NB4 (cell line): ENCODE results near the gene MET.

Source experiments
- DNase-seq: peaks from one replicate; pipeline ENCODE4 v3.0.0; 2010; ENCODE audit warnings: low read depth
- H3K4me3 ChIP-seq: one replicate; pipeline ENCODE4 v1.5.1; 2011; ENCODE audit warnings: mild to moderate bottlenecking, low read depth, low read length, moderate library complexity
- MYC ChIP-seq: IDR thresholded peaks from 2 replicates; pipeline ENCODE4 v1.6.1; 2011; ENCODE audit warnings: low read depth, low read length
- POLR2A ChIP-seq: IDR thresholded peaks from 2 replicates; pipeline ENCODE4 v1.6.1; 2011; ENCODE audit warnings: mild to moderate bottlenecking; ENCODE audit not compliant: insufficient read length; ENCODE audit errors: extremely low read depth
- TF ChIP-seq, protein P1 (sequence below): IDR thresholded peaks from one replicate; pipeline ENCODE4 v1.5.1; 2012; ENCODE audit warnings: low read depth, low read length
- TF ChIP-seq, protein P2 (sequence below): IDR thresholded peaks from 2 replicates; pipeline ENCODE4 v1.6.1; 2011; ENCODE audit warnings: low read depth, low read length

Gene MET

DNA sequence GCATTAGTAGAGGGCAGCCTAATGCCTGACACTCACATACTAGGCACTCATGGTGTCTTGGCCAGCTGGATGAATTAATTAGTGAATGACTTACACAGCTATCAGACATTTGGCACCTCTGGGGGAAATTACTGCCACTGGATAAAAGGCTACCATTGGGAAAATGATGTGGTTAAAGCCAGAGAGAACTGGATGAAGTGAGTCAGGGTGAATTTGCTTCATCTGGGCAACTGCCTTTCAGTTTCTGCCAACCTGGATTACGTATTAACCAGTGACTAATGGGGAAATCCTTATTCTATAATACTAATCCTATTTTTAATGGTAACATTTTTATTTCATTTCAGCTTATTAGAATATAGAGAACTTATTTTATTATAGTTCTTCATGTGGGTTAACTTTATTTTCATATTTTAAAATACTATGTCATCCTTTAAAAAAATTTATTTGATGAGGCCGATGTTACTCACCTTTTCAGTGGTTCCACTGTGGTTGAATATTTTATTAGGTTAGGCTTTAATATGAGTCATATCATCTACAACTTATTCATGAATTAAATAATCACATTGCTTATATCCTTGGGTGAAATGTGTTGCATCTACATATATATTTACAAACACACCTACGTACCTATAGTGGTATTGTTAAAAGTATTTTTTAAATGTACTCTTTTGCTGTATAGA is 104.8 kb downstream of the MET start:
- DNase-seq = no peak
- no peak overlapping the region for H3K4me3 ChIP-seq
- TF ChIP-seq, protein P1, sequence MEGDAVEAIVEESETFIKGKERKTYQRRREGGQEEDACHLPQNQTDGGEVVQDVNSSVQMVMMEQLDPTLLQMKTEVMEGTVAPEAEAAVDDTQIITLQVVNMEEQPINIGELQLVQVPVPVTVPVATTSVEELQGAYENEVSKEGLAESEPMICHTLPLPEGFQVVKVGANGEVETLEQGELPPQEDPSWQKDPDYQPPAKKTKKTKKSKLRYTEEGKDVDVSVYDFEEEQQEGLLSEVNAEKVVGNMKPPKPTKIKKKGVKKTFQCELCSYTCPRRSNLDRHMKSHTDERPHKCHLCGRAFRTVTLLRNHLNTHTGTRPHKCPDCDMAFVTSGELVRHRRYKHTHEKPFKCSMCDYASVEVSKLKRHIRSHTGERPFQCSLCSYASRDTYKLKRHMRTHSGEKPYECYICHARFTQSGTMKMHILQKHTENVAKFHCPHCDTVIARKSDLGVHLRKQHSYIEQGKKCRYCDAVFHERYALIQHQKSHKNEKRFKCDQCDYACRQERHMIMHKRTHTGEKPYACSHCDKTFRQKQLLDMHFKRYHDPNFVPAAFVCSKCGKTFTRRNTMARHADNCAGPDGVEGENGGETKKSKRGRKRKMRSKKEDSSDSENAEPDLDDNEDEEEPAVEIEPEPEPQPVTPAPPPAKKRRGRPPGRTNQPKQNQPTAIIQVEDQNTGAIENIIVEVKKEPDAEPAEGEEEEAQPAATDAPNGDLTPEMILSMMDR = no peak
- TF ChIP-seq, protein P2, sequence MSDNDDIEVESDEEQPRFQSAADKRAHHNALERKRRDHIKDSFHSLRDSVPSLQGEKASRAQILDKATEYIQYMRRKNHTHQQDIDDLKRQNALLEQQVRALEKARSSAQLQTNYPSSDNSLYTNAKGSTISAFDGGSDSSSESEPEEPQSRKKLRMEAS = no peak
- TF ChIP-seq MYC (no peak), POLR2A (no peak)

DNA sequence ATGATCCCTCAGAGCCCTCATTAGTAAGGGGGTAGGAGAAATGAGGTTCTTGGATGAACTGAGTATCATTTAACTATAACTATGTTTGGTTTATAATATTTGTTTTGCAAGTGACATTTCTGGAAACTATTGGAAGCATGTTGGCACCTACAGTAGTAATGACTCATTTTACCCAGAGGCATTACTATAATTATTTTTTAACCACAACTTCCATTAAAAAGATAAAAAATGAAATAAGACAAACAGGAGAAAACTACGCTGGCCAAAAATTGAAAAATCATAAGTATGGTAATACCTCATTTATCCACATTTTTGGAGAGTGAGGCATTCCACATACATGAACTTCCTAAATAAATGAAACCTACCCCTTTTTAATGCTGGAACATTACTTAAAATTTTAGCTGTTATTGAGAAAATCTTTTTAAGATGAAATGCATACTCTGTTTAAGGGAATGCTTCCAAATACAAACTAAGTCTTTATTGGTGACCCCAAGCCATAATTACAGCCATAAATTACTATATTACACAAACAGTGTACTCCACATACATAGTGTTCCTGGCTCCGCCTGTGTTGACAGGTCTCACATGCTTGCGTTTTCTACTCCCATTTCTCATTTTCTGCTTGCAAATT is 105.8 kb downstream of the MET start:
- no peak for DNase-seq
- H3K4me3 ChIP-seq = no peak overlapping the region
- TF ChIP-seq, protein P2 = no peak
- TF ChIP-seq POLR2A (no peak), MYC (no peak)
- TF ChIP-seq, protein P1 = no peak

DNA sequence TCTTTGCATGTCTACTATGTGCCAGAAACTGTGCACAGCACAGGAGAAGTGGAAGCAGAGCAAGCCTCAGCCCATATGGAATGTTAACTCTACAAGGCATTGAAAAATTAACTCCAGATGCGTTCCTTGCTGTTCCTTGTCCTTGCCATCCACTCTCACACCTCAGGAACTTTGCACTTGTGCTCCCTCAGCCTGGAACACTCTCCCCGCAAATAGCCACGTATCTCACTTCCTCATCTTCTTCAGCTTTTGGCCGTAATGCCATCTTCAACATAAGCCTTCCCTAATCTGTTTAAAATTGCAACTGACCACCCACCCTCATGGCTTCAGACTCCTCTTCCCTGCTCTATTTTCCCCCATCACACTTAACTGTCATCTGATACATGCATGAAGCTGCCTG is 107.2 kb downstream of the MET start:
- TF ChIP-seq MYC (no peak), POLR2A (no peak)
- TF ChIP-seq, protein P2 = no peak
- TF ChIP-seq, protein P1 = no peak
- H3K4me3 ChIP-seq = no peak overlapping the region
- no peak for DNase-seq

DNA sequence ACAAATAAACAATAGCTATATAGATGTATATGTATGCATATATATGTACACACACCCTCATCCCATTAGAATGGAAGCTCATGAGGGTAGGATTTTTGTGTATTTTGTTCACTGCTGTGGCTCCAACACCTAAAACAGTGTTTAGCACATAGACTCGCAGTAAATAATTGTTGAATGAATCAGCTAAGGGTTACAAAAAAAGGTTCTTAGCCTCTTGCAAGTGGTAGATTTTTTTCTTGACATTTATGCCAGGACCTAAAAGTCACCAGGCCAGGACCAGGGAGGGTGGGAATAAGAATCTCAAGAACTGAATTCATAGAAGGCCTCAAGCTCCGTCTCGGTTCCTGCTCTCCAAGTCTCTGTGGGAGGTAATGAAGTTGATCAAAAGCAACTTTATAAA is 107.9 kb downstream of the MET start:
- no peak for DNase-seq
- TF ChIP-seq, protein P1 = no peak
- TF ChIP-seq, protein P2 = no peak
- TF ChIP-seq POLR2A = no peak
- no peak for TF ChIP-seq MYC
- H3K4me3 ChIP-seq = no peak overlapping the region

DNA sequence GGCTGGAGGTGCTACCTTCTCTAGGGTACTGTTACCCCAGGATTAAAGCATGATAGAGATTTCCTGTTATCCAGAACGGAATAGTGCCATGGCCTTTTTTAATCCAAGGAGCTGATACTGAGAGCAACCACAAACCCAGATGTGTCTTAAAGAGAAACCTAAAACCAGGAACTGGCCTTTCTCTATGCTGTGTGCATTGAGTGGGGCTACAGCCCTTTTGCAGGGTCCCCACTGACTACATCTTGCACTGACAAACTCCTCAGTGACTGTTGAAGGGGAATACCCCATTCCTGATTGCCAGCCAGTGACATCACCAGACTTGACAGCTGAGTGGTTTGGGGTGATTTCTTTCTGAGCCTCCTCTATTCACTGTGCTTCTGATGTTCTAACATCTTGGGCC is 108.5 kb downstream of the MET start:
- no peak overlapping the region for H3K4me3 ChIP-seq
- DNase-seq = no peak
- TF ChIP-seq, protein P2 = no peak
- TF ChIP-seq MYC = no peak

DNA sequence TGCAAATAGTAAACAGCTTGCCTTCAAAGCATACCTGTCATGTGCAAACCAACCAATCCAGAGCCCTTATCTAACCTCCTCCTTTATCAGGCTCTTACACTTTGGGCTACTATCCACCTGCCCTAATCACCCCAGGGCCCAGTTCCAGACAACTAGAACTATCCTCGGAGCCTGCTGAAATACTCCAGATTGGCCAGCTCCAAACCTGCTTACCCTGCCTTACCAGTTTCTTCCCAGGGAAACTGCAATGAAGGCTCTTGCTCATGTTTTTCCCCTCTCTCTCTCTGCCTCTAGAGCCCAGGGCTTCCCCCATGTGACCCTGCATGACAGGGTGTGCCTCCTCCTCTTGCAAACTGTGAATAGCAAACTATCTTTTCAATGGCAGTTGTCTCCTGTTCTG is 109.0 kb downstream of the MET start:
- DNase-seq = no peak

More for the DNA sequence above, 109.0 kb downstream of the MET start:
- H3K4me3 ChIP-seq = no peak overlapping the region
- TF ChIP-seq, protein P2 = no peak
